Stimulated activated CD8-positive, alpha-beta memory T cell treated with anti-CD3 and anti-CD28 coated beads, Interleukin-7, amount 100 ng/mL, for 1 hour (primary cell): ENCODE data around the gene CD93.
A peak's percentile ranks its signal among the peaks of the same experiment; 100 is the strongest.

Experiments
- DNase-seq, 2 donors: peaks; one replicate each; pipeline ENCODE4 v3.0.0-alpha.2; 2020; ENCODE audit warnings: low read depth in 2 of 2

The CD93 gene

GRCh38 chr20:23086056-23086566 lies at the start of gene CD93:
Gene CD93, minus strand, starts transcription at chr20:23086324. Its CDS starts 132 bp downstream, at chr20:23086192.
- DNase-seq, result peak in 1 of 2 donors; percentile 5

GRCh38 chr20:23133560-23133998 lies 47.5 kb upstream of the CD93 start:
- no peak for DNase-seq

GRCh38 chr20:23132930-23133559 lies 46.9 kb upstream of the CD93 start:
- no peak for DNase-seq

GRCh38 chr20:23132293-23132929 lies 46.3 kb upstream of the CD93 start:
- DNase-seq, result no peak

- no peak for DNase-seq
Observed at GRCh38 chr20:23131766-23132165, 45.6 kb upstream of the CD93 start.

- no peak for DNase-seq
Observed at GRCh38 chr20:23130622-23131140, 44.6 kb upstream of the CD93 start.

- DNase-seq, result no peak
Observed at GRCh38 chr20:23129891-23130621, 43.9 kb upstream of the CD93 start.

GRCh38 chr20:23129266-23129665 lies 43.1 kb upstream of the CD93 start:
- DNase-seq, result no peak

- no peak for DNase-seq
Observed at GRCh38 chr20:23128461-23129125, 42.5 kb upstream of the CD93 start.

GRCh38 chr20:23127506-23128279 lies 41.6 kb upstream of the CD93 start:
- no peak for DNase-seq

- DNase-seq, result no peak
Observed at GRCh38 chr20:23126281-23127061, 40.3 kb upstream of the CD93 start.

- DNase-seq, result no peak
Observed at GRCh38 chr20:23125625-23126191, 39.6 kb upstream of the CD93 start.

- no peak for DNase-seq
Observed at GRCh38 chr20:23125159-23125558, 39.0 kb upstream of the CD93 start.

- DNase-seq, result no peak
Observed at GRCh38 chr20:23123886-23124285, 37.8 kb upstream of the CD93 start.

- no peak for DNase-seq
Observed at GRCh38 chr20:23122796-23123655, 36.9 kb upstream of the CD93 start.

GRCh38 chr20:23122321-23122720 lies 36.2 kb upstream of the CD93 start:
- no peak for DNase-seq

GRCh38 chr20:23121751-23122320 lies 35.7 kb upstream of the CD93 start:
- no peak for DNase-seq

- DNase-seq, result no peak
Observed at GRCh38 chr20:23120936-23121750, 35.0 kb upstream of the CD93 start.
